COLO668 (cell line): ENCODE measurements around the gene TARDBP.
A peak's percentile ranks its signal among the peaks of the same experiment; 100 is the strongest.
"Not testable (repeated sequence)": the region's sequence is repeated elsewhere in the genome, so short reads cannot be mapped to it uniquely, and the experiment has no call there.

Experiments used
- DNase-seq: peaks from one replicate; lab custom pipeline; 2025; ENCODE audit not compliant: unreplicated experiment; lab: John Stamatoyannopoulos, UW

The TARDBP gene

DNA sequence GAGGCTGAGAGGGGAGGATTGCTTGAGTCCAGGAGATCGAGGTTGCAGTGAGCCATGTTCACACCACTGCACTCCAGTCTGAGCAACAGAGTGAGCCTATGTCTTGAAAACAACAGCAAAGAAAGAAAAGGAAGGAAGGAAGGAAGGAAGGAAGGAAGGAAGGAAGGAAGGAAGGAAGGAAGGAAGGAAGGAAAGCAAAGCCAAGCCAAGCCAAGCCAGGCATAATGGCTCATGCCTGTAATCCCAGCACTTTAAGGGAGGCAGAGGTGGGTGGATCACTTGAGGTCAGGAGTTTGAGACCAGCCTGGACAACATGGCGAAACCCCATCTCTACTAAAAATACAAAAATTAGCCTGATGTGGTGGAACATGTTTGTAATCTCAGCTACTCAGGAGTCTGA, 20.4 kb upstream of the TARDBP start:
- not testable (repeated sequence) for DNase-seq

DNA sequence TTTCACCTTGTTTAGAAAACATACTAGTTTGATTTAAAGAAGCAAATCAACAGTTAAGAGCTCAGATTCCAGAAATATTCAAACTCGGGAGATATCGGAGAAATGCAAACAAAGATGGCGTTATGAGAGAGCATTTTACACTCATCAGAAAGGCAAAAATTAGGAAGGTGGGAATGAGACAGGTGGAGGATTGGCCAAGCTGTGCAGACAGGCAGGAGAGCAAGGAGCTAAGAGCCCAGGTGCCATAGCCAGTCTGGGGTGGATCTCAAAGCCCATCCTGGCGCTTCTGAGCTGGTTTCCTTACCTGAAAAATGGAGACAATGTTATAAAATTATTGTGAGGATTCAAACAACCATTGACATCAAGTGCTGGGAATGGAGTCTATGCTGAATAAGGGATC, 19.6 kb upstream of the TARDBP start:
- no peak for DNase-seq

DNA sequence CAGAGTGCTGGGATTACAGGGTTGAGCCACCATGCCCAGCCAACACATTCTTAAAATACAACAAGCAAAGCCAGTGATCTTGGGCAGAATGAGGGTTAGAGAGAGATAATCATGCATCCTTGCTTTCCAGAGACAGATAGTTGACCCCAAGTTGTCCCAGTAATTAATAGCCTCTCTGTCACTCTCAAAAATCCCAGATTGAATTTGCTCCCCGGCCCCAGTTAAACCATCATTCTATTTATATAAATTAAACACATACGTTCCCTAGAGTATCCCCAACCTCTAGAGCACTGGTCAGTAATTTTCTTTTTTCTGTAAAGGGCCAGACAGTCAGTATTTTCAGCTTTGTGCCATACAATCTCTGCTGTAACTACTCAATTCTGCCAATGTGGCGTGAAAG, 16.4 kb upstream of the TARDBP start:
- no peak for DNase-seq

DNA sequence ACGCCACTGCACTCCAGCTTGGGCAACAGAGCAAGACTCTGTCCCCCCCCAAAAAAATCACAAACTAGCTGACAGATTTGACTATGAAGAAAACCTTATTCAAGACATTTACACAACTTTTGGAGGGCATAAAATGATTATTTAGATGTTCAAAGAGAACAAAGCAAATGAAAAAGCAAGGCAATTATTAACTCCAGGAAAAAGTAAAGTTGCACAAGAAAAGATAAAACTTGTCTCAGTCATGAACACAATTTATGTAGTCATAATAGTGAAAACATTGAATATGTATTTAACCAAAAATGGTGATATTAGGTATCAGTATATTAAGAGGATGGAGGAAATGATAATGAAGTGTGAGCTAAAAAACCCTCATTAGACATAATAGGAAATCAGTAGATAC, 11.9 kb upstream of the TARDBP start:
- DNase-seq: no peak

DNA sequence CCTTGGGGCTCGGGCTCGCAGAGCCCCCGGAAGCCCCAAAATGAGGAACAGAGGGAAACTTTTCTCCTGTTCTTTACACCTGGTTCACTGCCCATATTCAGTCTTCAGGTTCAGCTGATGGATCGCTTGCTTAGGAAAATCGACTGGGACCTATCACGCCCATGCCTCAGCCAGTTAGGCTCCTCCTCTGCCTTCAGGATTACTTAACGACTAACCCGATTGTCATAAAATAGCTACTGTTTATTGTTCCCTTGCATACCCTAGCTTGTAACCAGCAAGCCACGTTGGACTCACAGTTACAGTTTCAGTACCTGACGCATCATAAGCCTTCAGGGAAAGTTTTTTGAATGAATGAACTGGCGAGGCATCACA, 692 bp downstream of the TARDBP start:
- no peak for DNase-seq

DNA sequence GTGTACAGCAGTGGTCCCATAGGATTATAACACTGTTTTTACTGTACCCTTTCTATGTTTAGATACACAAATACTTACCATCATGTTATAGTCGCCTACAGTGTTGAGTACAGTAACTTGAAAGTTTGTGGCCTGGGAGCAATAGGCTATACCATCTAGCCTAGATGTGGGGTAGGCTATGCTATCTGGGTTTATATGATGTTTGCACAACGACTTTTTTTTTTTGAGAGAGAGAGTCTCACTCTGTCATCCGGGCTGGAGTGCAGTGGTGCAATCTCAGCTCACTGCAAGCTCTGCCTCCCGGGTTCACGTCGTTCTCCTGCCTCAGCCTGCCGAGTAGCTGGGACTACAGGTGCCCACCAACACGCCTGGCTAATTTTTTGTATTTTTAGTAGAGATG, 6.9 kb downstream of the TARDBP start:
- not testable (repeated sequence) for DNase-seq

DNA sequence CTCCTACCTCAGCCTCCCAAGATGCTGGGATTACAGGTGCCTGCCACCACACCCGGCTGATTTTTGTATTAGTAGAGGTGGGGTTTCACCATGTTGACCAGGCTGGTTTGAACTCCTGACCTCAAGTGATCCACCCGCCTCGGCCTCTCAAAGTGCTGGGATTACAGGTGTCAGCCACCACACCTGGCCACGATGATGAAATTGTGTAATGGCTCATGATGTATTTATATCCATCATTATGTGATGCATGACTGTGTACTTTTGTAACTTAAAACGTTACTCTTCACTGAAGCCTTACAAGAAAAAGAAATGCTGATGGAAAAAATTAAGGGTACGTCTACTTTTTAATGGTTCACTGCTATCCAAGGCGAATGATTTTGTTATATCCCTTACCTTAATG, 7.5 kb downstream of the TARDBP start:
- DNase-seq: no peak

DNA sequence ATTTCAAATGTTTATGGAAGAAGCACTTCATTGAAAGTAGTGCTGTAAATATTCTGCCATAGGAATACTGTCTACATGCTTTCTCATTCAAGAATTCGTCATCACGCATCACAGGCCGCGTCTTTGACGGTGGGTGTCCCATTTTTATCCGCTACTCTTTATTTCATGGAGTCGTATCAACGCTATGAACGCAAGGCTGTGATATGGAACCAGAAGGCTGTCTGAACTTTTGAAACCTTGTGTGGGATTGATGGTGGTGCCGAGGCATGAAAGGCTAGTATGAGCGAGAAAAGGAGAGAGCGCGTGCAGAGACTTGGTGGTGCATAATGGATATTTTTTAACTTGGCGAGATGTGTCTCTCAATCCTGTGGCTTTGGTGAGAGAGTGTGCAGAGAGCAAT, 10.7 kb downstream of the TARDBP start:
- DNase-seq: no peak

DNA sequence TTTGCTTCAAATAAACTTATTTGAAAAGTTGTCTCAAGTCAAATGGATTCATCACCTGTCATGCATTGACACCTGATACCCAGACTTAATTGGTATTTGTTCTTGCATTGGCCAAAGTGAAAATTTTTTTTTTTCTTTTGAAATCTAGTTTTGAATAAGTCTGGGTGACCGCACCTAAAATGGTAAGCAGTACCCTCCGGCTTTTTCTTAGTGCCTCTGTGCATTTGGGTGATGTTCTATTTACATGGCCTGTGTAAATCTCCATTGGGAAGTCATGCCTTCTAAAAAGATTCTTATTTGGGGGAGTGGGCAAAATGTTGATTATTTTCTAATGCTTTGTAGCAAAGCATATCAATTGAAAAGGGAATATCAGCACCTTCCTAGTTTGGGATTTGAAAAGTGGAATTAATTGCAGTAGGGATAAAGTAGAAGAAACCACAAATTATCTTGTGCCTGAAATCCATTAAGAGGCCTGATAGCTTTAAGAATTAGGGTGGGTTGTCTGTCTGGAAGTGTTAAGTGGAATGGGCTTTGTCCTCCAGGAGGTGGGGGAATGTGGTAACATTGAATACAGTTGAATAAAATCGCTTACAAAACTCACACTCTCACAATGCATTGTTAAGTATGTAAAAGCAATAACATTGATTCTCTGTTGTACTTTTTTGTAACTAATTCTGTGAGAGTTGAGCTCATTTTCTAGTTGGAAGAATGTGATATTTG, 11.9 kb downstream of the TARDBP start:
- DNase-seq: no peak

DNA sequence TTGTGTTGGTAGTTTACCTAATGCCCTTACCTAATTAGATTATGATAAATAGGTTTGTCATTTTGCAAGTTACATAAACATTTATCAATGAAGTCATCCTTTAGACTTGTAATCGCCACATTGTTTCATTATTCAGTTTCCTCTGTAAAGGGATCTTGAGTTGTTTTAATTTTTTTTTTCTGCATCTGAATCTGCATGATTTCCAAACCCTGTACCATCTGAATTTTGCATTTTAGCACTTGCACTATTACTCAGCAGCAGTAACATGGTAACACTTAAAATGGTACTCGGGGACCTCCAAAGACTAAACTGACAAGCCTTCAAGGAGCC, 12.4 kb downstream of the TARDBP start:
- DNase-seq: no peak

DNA sequence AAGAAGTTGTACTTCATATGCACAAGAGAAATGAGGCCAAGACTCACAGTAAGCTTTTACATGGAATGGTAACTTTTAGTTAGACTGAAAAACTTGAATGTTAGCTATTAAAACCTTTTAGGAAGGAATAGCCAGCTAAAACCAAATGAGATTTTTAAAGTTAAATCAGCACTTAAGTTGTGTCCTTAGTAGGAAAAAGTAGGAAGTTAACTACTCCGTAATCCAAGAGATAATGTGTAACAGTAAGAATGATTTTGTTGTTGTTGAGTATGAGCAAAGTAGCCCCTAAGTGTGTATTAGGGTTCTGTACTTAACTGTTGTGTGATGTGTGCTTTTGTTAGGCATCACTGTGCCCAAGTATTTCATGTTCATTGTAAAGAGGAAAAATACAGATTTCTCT, 13.2 kb downstream of the TARDBP start:
- no peak for DNase-seq

DNA sequence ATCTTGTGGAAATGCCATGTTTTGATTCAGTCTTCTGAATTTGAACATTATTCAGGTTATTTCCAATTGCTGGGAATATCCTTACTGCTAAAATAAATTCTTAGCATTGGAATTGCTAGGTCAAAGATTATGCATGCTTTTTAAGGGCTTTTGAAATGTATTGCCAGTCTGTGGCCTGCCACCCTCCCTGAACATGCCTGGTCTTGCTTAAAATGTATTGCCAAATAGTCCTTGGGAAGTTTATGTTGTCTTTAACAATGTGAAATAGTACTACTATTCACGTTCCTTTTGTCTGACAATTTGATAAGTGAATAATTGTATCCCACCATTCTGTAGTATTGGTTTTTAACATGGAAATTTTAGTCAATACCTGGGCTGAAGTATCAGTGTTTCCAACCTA, 13.6 kb downstream of the TARDBP start:
- DNase-seq: no peak

DNA sequence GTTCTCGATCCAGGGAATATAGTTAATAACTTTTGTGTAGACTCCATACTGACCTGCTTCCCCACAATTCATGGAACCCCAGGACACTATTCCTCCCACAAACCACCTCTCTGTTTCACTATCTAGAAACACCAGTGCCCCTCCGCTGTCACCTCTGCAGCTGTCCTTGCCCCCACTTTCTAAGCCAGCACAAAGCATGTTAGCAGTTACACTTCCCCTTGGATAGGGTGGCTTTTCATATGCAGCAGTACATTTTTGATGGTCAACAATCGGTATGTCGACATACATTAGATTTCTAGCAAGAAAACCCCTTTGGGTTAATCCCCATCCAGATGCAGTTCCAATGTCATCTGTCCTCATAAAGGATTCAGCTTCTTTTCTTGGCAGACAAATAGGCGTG, 14.4 kb downstream of the TARDBP start:
- no peak for DNase-seq

DNA sequence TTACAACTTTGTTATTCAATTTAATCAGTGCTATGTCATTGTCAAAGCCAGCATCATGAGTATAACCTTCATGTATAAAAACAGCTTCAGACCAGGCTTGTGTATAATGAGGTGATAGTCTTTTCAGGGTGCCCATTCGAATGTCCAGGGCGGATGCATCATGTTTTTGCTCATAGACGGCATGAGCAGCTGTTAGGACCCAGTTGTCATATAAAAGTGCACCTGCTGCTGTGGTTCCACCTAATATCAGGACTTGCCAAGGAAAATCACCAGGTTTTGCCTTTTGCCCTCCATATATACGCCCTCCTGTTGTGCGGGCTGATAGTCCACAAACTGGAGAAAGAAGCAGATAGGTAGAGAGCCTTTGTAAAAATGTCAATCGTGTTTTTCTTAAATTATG, 14.9 kb downstream of the TARDBP start:
- no peak for DNase-seq

DNA sequence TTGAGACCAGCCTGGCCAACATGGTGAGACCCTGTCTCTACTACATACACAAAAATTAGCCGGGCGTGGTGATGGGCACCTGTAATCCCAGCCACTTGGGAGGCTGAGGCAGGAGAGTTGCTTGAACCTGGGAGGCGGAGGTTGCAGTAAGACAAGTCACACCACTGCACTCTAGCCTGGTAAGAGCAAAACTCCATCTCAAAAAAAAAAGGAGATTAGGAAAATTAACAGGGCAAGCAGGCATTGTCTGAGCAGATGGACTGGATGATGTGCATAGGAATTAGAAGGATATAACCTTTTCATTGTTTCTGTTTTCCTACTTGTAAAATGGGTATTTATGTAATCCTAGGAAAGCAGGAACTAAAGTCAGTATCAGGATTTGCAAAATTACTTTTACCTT, 15.6 kb downstream of the TARDBP start:
- DNase-seq: no peak

DNA sequence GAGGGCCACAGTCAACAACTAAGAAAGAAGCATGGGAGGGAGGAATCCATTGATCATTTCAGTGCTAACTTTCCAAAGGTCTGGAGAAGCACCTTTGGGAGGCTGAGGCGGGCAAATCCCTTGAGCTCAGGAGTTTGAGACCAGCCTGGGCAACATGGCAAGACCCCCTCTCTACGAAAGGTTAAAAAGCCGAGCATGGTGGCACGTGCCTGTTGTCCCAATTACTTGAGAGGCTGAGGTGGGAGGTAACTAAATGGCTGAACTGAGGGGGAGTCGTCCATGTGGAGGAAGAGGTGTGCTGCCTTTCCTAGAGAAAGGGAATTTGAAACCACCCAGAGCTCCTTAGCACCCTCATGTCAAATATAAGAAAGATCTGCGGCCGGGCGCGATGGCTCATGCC, 18.4 kb downstream of the TARDBP start:
- DNase-seq: no peak

DNA sequence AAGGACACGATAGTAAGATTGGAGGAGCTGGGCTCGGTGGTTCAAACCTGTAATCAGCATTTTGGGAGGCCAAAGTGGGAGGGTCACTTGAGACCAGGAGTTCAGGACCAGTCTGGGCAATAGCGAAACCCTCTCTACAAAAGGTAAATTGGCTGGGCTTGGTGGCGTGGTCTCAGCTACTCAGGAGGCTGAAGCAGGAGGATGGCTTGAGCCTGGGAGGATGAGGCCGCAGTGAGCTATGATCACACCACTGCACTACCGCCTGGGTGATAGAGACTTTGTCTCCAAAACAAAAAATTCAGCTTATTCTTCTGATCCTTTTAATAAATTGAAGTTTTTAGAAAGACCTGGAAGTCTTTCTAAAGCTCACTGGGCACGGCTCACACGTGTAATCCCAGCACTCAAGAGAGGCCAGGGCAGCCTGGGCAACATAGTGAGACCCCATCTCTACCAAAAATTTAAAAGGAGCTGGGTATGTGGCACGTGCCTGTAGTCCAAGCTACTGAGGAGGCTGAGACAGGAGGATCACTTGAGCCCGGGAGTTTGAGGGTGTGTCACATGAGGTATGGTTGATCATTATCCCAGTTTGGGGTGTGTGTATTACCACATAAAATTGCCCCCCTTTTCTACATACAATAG, 19.3 kb downstream of the TARDBP start:
- DNase-seq: no peak

DNA sequence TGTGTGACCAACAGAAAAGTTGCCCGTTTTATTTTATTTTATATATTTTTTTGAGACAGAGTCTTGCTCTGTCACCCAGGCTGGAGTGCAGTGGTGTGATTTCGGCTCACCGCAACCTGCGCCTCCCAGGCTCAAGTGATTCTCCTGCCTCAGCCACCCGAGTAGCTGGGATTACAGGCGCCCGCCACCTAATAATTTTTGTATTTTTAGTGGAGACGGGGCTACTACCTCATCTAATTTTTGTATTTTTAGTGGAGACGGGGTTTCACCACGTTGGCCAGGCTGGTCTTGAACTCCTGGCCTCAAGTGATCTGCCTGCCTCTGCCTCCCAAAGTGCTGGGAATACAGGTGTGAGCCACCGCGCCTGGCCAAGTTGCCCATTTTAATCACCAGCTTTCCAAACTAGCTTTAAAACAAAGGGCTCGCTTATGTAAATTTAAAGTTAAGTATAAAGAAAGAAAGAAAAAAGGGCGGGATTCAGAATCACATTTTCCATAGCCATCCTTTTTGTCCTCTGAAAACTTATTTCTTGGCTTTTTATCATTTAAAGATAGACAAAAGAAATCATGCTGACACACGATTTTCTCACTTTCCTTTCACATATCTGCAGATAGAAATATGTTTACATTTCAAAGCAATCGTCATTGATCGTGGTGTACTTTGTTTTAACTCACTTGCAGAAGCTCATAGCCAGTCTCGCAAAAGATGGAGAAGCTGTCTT, 24.7 kb downstream of the TARDBP start:
- DNase-seq: not testable (repeated sequence)

DNA sequence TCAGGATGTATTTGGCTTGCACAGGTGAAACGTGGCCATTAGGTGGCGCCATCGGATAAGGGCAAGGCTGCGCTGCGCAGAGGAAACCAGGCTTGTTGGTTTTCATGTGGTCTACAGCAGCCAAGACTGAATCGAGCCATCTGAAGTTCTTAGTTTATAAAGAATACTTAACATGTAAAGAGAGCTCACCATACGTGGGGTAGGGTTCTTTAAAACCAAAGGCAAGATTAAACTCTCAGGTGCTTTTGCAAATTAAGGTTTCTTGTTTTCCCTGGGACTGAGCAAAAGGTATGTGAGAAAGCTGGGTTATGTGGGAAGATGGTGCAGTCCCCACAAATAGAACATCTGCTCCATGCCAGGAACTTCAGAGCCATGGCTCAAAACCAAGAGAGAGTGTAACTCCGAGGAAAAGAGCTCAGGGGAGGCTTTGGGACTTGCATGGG, 25.3 kb downstream of the TARDBP start:
- DNase-seq: peak; percentile 94

DNA sequence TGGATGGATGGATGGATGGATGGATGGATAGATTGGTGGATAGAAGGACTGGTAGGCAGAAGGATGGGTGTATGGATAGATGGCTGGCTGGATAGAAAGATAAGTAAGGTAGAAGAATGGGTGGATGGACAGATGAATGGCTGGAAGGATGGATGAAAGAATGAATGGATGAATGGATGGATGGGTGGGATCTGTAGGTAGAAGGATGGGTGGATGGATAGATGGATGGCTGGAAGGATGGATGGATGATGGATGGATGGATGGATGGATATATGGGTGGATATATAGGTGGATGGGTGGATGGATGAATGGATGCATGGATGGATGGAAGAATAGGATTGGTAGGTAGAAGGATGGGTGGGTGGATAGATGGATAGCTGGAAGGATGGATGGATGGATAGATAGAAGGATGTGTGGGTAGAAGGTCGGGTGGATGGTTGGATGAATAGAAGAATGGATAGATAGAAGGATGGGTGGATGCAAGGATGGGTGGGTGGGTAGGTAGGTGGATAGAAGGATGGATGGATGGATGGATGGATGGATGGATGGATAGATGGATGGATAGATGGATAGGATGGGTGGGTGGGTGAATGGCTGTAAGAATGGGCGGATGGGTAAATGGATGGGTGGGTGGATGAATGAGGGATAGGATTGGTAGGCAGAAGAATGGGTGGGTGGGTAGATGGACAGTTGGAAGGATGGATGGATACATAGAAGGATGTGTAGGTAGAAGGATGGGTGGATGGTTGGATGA, 27.1 kb downstream of the TARDBP start:
- no peak for DNase-seq

DNA sequence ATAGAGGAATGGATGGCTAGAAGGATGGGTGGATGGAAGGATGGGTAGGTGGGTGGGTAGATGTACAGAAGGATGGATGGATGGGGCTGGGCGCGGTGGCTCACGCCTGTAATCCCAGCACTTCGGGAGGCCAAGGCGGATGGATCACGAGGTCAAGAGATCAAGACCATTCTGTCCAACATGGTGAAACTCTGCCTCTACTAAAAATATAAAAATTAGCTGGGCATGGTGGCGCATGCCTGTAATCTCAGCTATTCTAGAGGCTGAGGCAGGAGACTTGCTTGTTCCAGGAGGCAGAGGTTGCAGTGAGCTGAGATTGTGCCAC, 27.6 kb downstream of the TARDBP start:
- not testable (repeated sequence) for DNase-seq

DNA sequence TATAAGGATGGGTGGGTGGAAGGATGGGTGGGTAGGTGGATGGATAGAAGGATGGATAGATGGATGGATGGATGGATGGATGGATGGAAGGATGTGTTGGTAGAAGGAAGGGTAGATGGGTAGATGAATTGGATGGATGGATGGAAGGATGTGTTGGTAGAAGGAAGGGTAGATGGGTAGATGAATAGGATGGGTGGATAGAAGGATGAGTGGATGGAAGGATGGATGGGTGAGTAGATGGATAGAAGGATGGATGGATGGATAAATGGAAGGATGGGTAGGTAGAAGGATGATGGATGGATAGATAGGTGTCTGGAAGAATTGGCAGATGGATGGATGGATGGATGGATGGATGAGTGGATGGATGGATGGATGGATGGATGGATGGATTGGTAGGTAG, 28.6 kb downstream of the TARDBP start:
- no peak for DNase-seq
